H9 (cell line): ENCODE results near the gene ATRN. TPM values are rescaled to one million over a fixed set of nuclear protein-coding genes. Genes with fewer than 3 reads are reported as not detected.

Experiments
- DNase-seq: peaks from one replicate; pipeline ENCODE4 v3.0.0-alpha.2; 2017
- H2AFZ ChIP-seq: one replicate; pipeline ENCODE4 v1.6.1; 2013; ENCODE audit warnings: mild to moderate bottlenecking, low read length, control low read depth, moderate library complexity
- H2AK5ac ChIP-seq: 2 replicates; pipeline ENCODE4 v1.6.1; 2013; ENCODE audit warnings: low read length, control low read depth, mixed read lengths; ENCODE audit not compliant: insufficient read length
- H2BK120ac ChIP-seq: one replicate; pipeline ENCODE4 v1.6.1; 2013; ENCODE audit warnings: low read depth, mild to moderate bottlenecking, low read length, control low read depth, inconsistent platforms; ENCODE audit not compliant: poor library complexity, severe bottlenecking
- H2BK12ac ChIP-seq: 2 replicates; pipeline ENCODE4 v1.6.1; 2013; ENCODE audit warnings: low read length, control low read depth, mixed read lengths, low read depth; ENCODE audit not compliant: insufficient read length
- H2BK15ac ChIP-seq: 2 replicates; pipeline ENCODE4 v1.6.1; 2013; ENCODE audit warnings: low read depth, low read length, control low read depth
- H2BK20ac ChIP-seq: one replicate; pipeline ENCODE4 v1.6.1; 2013; ENCODE audit warnings: low read depth, mild to moderate bottlenecking, low read length, control low read depth, inconsistent platforms; ENCODE audit not compliant: poor library complexity, severe bottlenecking
- H2BK5ac ChIP-seq: 2 replicates; pipeline ENCODE4 v1.6.1; 2013; ENCODE audit warnings: low read length, control low read depth, mixed read lengths; ENCODE audit not compliant: insufficient read length
- H3K14ac ChIP-seq: 2 replicates; pipeline ENCODE4 v1.6.1; 2013; ENCODE audit warnings: low read length, control low read depth; ENCODE audit not compliant: insufficient read depth
- H3K18ac ChIP-seq: 2 replicates; pipeline ENCODE4 v1.6.1; 2013; ENCODE audit warnings: low read depth, mild to moderate bottlenecking, mixed read lengths, low read length, control low read depth; ENCODE audit not compliant: insufficient read length
- H3K23ac ChIP-seq: 2 replicates; pipeline ENCODE4 v1.6.1; 2013; ENCODE audit warnings: low read length, control low read depth, mixed read lengths, low read depth; ENCODE audit not compliant: insufficient read length
- H3K23me2 ChIP-seq: 2 replicates; pipeline ENCODE4 v1.6.1; 2013; ENCODE audit warnings: low read depth, mild to moderate bottlenecking, mixed read lengths, low read length, control low read depth; ENCODE audit not compliant: insufficient read length, poor library complexity, severe bottlenecking
- H3K27ac ChIP-seq: 2 replicates; pipeline ENCODE4 v1.5.1; 2013; ENCODE audit warnings: low read length, control low read depth, mixed read lengths, low read depth; ENCODE audit not compliant: insufficient read length
- H3K27me3 ChIP-seq: 2 replicates; pipeline ENCODE4 v1.6.1; 2013; ENCODE audit warnings: low read length, control low read depth, inconsistent platforms; ENCODE audit not compliant: insufficient read depth
- H3K4ac ChIP-seq: 2 replicates; pipeline ENCODE4 v1.6.1; 2013; ENCODE audit warnings: low read depth, mild to moderate bottlenecking, control low read depth, inconsistent platforms, low read length, moderate library complexity
- H3K4me1 ChIP-seq: 2 replicates; pipeline ENCODE4 v1.6.1; 2013; ENCODE audit warnings: low read length, control low read depth, inconsistent platforms; ENCODE audit not compliant: insufficient read depth
- H3K4me2 ChIP-seq: 2 replicates; pipeline ENCODE4 v1.6.1; 2013; ENCODE audit warnings: low read length, control low read depth, mixed read lengths; ENCODE audit not compliant: insufficient read length, insufficient read depth
- H3K56ac ChIP-seq: 2 replicates; pipeline ENCODE4 v1.6.1; 2013; ENCODE audit warnings: low read depth, mild to moderate bottlenecking, mixed read lengths, low read length, control low read depth; ENCODE audit not compliant: insufficient read length
- H3K79me1 ChIP-seq: 2 replicates; pipeline ENCODE4 v1.6.1; 2013; ENCODE audit warnings: low read depth, mild to moderate bottlenecking, moderate library complexity, low read length, control low read depth, inconsistent platforms; ENCODE audit not compliant: insufficient read depth, poor library complexity, severe bottlenecking
- H3K79me2 ChIP-seq: 2 replicates; pipeline ENCODE4 v1.6.1; 2013; ENCODE audit warnings: low read length, control low read depth, inconsistent platforms; ENCODE audit not compliant: insufficient read depth
- H3K9ac ChIP-seq: 2 replicates; pipeline ENCODE4 v1.6.1; 2013; ENCODE audit warnings: low read length, control low read depth, mixed read lengths; ENCODE audit not compliant: insufficient read length; ENCODE audit errors: extremely low read depth
- H3K9me3 ChIP-seq: one replicate; pipeline ENCODE4 v1.6.1; 2013; ENCODE audit warnings: low read depth, low read length, inconsistent platforms; ENCODE audit not compliant: control insufficient read depth
- H3T11ph ChIP-seq: one replicate; pipeline ENCODE4 v1.6.1; 2013; ENCODE audit warnings: mild to moderate bottlenecking, low read length, control low read depth, inconsistent platforms
- H4K20me1 ChIP-seq: one replicate; pipeline ENCODE4 v1.6.1; 2013; ENCODE audit not compliant: control insufficient read depth, insufficient read length, insufficient read depth
- H4K5ac ChIP-seq: 2 replicates; pipeline ENCODE4 v1.6.1; 2013; ENCODE audit warnings: low read depth, mild to moderate bottlenecking, mixed read lengths, low read length, control low read depth; ENCODE audit not compliant: insufficient read length
- H4K8ac ChIP-seq: replicated peaks from 2 replicates; pipeline ENCODE4 v1.6.1; 2013; ENCODE audit warnings: low read length, control low read depth, mixed read lengths, low read depth; ENCODE audit not compliant: insufficient read length
- H4K91ac ChIP-seq: 2 replicates; pipeline ENCODE4 v1.6.1; 2013; ENCODE audit warnings: low read depth, mild to moderate bottlenecking, moderate library complexity, mixed read lengths, low read length, control low read depth; ENCODE audit not compliant: insufficient read length
- H3K27ac Mint-ChIP-seq, 3 experiments: 2 replicates in 2 of 3; 3 replicates in 1 of 3; pipeline ENCODE4 v1.8.0; 2020 to 2021; ENCODE audit warnings: mixed read lengths in 3 of 3, mild to moderate bottlenecking in 1 of 3, moderate library complexity in 1 of 3
- H3K27me3 Mint-ChIP-seq: 2 replicates; pipeline ENCODE4 v1.8.0; 2021; ENCODE audit warnings: low read depth, mild to moderate bottlenecking, moderate library complexity, mixed read lengths
- H3K36me3 Mint-ChIP-seq, 3 experiments: 2 replicates in 2 of 3; 3 replicates in 1 of 3; pipeline ENCODE4 v1.8.0; 2020 to 2021; ENCODE audit warnings: low read depth in 3 of 3, mixed read lengths in 3 of 3; ENCODE audit not compliant: insufficient read depth in 1 of 3
- H3K4me1 Mint-ChIP-seq, 2 experiments: 2 replicates each; pipeline ENCODE4 v1.8.0; 2020; ENCODE audit warnings: mixed read lengths in 2 of 2
- H3K4me3 Mint-ChIP-seq, 2 experiments: 2 replicates in 1 of 2; 3 replicates in 1 of 2; pipeline ENCODE4 v1.8.0; 2020 to 2021; ENCODE audit warnings: mild to moderate bottlenecking in 2 of 2, mixed read lengths in 2 of 2, moderate library complexity in 1 of 2
- H3K9me3 Mint-ChIP-seq, 2 experiments: 2 replicates in 1 of 2; 3 replicates in 1 of 2; pipeline ENCODE4 v1.8.0; 2020; ENCODE audit warnings: mild to moderate bottlenecking in 2 of 2, mixed read lengths in 2 of 2, moderate library complexity in 1 of 2
- WGBS: extraction: QIAGEN DNeasy Blood & Tissue Kit; methylation state at CpG from one replicate; pipeline ENCODE4 v1.1.7; 2013; ENCODE audit warnings: missing lambda C conversion rate, low lambda C conversion rate, mixed read lengths; ENCODE audit not compliant: insufficient read length; ENCODE audit errors: extremely low coverage; 5-methylcytosine and 5-hydroxymethylcytosine counted together
- long read RNA-seq: library from polyadenylated mRNA; unstranded; transcript quantifications from one replicate; pipeline ENCODE4 v2.0.0, GENCODE V29; 2020
- total RNA-seq: library from RNA; stranded (reverse); gene quantifications from 2 replicates; pipeline ENCODE4 v1.2.1, GENCODE V29; 2021
- TF ChIP-seq, protein P1 (sequence below): fragments of 200-600 bp; sonication (generic); conservative IDR thresholded peaks from 3 replicates; pipeline ENCODE4 v1.8.0; 2021; ENCODE audit warnings: antibody characterized with exemption, mild to moderate bottlenecking

The ATRN gene
- total RNA-seq: 22.4 and 23.1 TPM in 2 replicates
- long read RNA-seq, partial matches to known transcripts: 2 of 8 reads
- long read RNA-seq, other reads (novel, unspliced or antisense): 5 of 8 reads

DNA sequence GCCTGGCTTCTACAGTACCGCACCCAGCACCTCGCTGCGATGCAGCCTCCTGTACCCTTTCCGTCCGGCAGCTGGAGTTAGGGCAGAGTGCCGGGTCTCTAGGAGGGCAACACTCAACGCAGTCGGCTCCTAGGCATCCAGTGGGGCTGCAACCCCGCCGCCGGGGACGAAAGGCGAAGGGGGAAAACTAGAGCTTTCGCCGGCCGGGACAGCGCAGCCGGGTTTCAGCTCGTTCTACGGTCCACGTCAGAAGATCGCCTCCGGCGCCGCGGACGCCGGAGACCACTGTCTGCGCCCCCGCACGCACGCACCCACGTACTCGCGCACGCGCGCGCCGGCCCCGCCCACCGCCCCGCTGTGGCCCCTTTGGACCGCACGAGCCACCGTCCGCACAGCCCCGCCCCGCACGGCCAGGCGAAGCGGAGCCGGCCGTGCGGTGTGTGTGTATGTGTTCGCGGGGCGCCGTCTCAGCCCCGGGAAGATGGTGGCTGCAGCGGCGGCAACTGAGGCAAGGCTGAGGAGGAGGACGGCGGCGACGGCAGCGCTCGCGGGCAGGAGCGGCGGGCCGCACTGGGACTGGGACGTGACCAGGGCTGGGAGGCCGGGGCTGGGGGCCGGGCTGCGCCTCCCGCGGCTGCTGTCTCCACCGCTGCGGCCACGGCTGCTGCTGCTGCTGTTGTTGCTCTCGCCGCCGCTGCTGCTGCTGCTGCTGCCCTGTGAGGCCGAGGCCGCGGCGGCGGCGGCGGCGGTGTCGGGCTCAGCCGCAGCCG lies at the start of gene ATRN:
Gene ATRN (plus strand): TSS at position 392 of the 770 bp plus-strand sequence. CDS start 90 bp downstream, at position 482.
- Histone ChIP-seq H3T11ph (no peak within 1 kb of the TSS), H2BK5ac (no peak within 1 kb of the TSS), H3K4me2 (peak within 1 kb of the TSS; percentile 90), H4K8ac (no peak within 1 kb of the TSS), H2BK15ac (no peak within 1 kb of the TSS), H3K14ac (peak within 1 kb of the TSS; percentile 74), H4K91ac (no peak within 1 kb of the TSS), H2AFZ (no peak within 1 kb of the TSS), H2BK120ac (no peak within 1 kb of the TSS), H3K79me2 (peaks cover 4% of the 10 kb centered on the region; the same call in 1 of the 2 replicates), H2BK20ac (no peak within 1 kb of the TSS), H3K23me2 (peaks cover 11% of the 10 kb centered on the region), H3K9ac (peak within 1 kb of the TSS; percentile 52), H4K20me1 (no peaks in the 10 kb centered on the region), H3K4me1 (no peaks in the 10 kb centered on the region), H3K27ac (no peak within 1 kb of the TSS), H3K23ac (no peak within 1 kb of the TSS), H2AK5ac (no peak within 1 kb of the TSS), H3K79me1 (no peaks in the 10 kb centered on the region), H3K4ac (no peak within 1 kb of the TSS), H3K27me3 (peaks cover 2% of the 10 kb centered on the region; the same call in 1 of the 2 replicates), H3K18ac (peak within 1 kb of the TSS; percentile 12), H4K5ac (no peak within 1 kb of the TSS), H2BK12ac (no peak within 1 kb of the TSS), H3K56ac (no peak within 1 kb of the TSS), H3K9me3 (no peaks in the 10 kb centered on the region)
- no peaks in the 10 kb centered on the region for H3K36me3 Mint-ChIP-seq
- no CpG with 5 or more reads among the region's 95 CpGs for WGBS
- TF ChIP-seq, protein P1, sequence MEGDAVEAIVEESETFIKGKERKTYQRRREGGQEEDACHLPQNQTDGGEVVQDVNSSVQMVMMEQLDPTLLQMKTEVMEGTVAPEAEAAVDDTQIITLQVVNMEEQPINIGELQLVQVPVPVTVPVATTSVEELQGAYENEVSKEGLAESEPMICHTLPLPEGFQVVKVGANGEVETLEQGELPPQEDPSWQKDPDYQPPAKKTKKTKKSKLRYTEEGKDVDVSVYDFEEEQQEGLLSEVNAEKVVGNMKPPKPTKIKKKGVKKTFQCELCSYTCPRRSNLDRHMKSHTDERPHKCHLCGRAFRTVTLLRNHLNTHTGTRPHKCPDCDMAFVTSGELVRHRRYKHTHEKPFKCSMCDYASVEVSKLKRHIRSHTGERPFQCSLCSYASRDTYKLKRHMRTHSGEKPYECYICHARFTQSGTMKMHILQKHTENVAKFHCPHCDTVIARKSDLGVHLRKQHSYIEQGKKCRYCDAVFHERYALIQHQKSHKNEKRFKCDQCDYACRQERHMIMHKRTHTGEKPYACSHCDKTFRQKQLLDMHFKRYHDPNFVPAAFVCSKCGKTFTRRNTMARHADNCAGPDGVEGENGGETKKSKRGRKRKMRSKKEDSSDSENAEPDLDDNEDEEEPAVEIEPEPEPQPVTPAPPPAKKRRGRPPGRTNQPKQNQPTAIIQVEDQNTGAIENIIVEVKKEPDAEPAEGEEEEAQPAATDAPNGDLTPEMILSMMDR: no peak
- peak within 1 kb of the TSS in 1 of 3 experiments; percentile 90; a peak in 2 of 7 replicates for H3K27ac Mint-ChIP-seq
- H3K27me3 Mint-ChIP-seq: peaks cover 68% of the 10 kb centered on the region
- peak within 1 kb of the TSS; percentile 92 to 96 for H3K4me3 Mint-ChIP-seq
- no peaks in the 10 kb centered on the region for H3K9me3 Mint-ChIP-seq
- DNase-seq: peak; percentile 81
- H3K4me1 Mint-ChIP-seq: peaks cover 14% of the 10 kb centered on the region in 2 experiments
